ENCODE measurements around the gene DUSP15. TPM values are rescaled to one million over a fixed set of nuclear protein-coding genes. Genes with fewer than 3 reads are reported as not detected.

DUSP15 gene
- polyA plus RNA-seq, 2 of the 4 experiments (the other 2 are of a cell fraction): 0.53 to 1.3 TPM

GRCh38 chr20:31890646-31891045 is 20.3 kb upstream of the DUSP15 start:
- FAIRE-seq: no peak
- Histone ChIP-seq H3K4me1 (no peaks in the 10 kb centered on the region), H3K27ac (no peak overlapping the region), H3K4me3 (no peak overlapping the region), H3K4me2 (no peak overlapping the region), H3K9me3 (no peaks in the 10 kb centered on the region)
- DNase-seq (ENCODE audit: low read depth in 1 of 2, low spot score in 1 of 2): no peak
- ChIA-PET CTCF (interaction anchor here (1.1 to 1.9 kb wide), 2 partner anchors 18 to 36 kb away, joined by 3 to 6 read pairs; no protein-coding TSS in a partner anchor), POLR2A (no interaction called here)
- TF ChIP-seq ATOH8 (CRISPR knock-in tag; IDR thresholded peaks at IDR 0.05; ENCODE audit: low read depth) (no peak), JUNB (IDR thresholded peaks at IDR 0.05) (no peak)
- 6% methylated on average over 8 of the region's 8 CpGs for WGBS (ENCODE audit: missing lambda C conversion rate)
- ATAC-seq: no peak

- ChIA-PET CTCF (interaction anchor here (1.0 to 1.4 kb wide), 2 partner anchors 8 to 147 kb away, joined by 3 to 4 read pairs; no protein-coding TSS in a partner anchor), POLR2A (no interaction called here)
- Histone ChIP-seq H3K4me2 (no peak overlapping the region), H3K4me3 (no peak overlapping the region), H3K27ac (no peak overlapping the region), H3K4me1 (no peaks in the 10 kb centered on the region), H3K9me3 (no peaks in the 10 kb centered on the region)
- ATAC-seq: no peak
- no peak for FAIRE-seq
- no peak for DNase-seq (ENCODE audit: low read depth in 1 of 2, low spot score in 1 of 2)
- TF ChIP-seq KDM1A (IDR thresholded peaks at IDR 0.05; ENCODE audit: low read depth) (no peak), SREBF2 (IDR thresholded peaks at IDR 0.05) (no peak), FOSB (CRISPR knock-in tag; IDR thresholded peaks at IDR 0.05) (no peak), USF2 (IDR thresholded peaks at IDR 0.05) (no peak), PHF8 (IDR thresholded peaks at IDR 0.05; ENCODE audit: borderline replicate concordance, low read depth) (no peak), EHF (CRISPR knock-in tag; IDR thresholded peaks at IDR 0.05) (no peak), NR3C1 (IDR thresholded peaks at IDR 0.05) (no peak), ZSCAN20 (CRISPR knock-in tag; IDR thresholded peaks at IDR 0.05) (no peak), EHMT2 (IDR thresholded peaks at IDR 0.05; ENCODE audit: low read depth) (no peak), EP300 (IDR thresholded peaks at IDR 0.05) (no peak), BCL3 (IDR thresholded peaks at IDR 0.05) (no peak), PBX3 (IDR thresholded peaks at IDR 0.05) (no peak), TFCP2L1 (CRISPR knock-in tag; IDR thresholded peaks at IDR 0.05) (no peak), CHD4 (IDR thresholded peaks at IDR 0.05; ENCODE audit: borderline replicate concordance) (no peak), RAD21 (conservative IDR thresholded peaks at IDR 0.05 in 1 of 2, IDR thresholded peaks at IDR 0.05 in 1 of 2) (no peak), POLR2A (IDR thresholded peaks at IDR 0.05; ENCODE audit: low read length) (no peak), GATA3 (IDR thresholded peaks at IDR 0.05; ENCODE audit: borderline replicate concordance) (no peak), MAZ (IDR thresholded peaks at IDR 0.05; ENCODE audit: borderline replicate concordance, low read depth, low read length) (no peak), FOSL2 (IDR thresholded peaks at IDR 0.05) (no peak), FOSL2 (CRISPR knock-in tag; IDR thresholded peaks at IDR 0.05) (no peak)
These were observed 13.5 kb upstream of the DUSP15 start for GRCh38 chr20:31883829-31884228.

GRCh38 chr20:31881945-31882344 is 11.6 kb upstream of the DUSP15 start:
- FAIRE-seq (no peak), DNase-seq (ENCODE audit: low read depth in 1 of 2, low spot score in 1 of 2) (no peak), ATAC-seq (no peak)
- no peak overlapping the region for H3K4me2 ChIP-seq
- ChIA-PET CTCF (interaction anchor here (1.3 to 4.2 kb wide), 4 partner anchors 11 to 70 kb away, joined by 4 to 22 read pairs (median 8); partner anchors contain the start of genes DUSP15, FOXS1, PDRG1 and TTLL9), POLR2A (no interaction called here)
- no peak for TF ChIP-seq EHMT2 (IDR thresholded peaks at IDR 0.05; ENCODE audit: low read depth)
- no peak for TF ChIP-seq MAX (IDR thresholded peaks at IDR 0.05)
- no peak for TF ChIP-seq KDM5A (IDR thresholded peaks at IDR 0.05)
- no peak for TF ChIP-seq HOXB5 (CRISPR knock-in tag; IDR thresholded peaks at IDR 0.05)
- no peak for TF ChIP-seq FOXS1 (CRISPR knock-in tag; IDR thresholded peaks at IDR 0.05)
- TF ChIP-seq MYC (IDR thresholded peaks at IDR 0.05; ENCODE audit: borderline replicate concordance, low read length): no peak
- TF ChIP-seq HOXA7 (CRISPR knock-in tag; IDR thresholded peaks at IDR 0.05): no peak
- no peak for TF ChIP-seq TP53 (CRISPR knock-in tag; IDR thresholded peaks at IDR 0.05)
- TF ChIP-seq KDM1A (IDR thresholded peaks at IDR 0.05; ENCODE audit: low read depth): no peak
- no peak for TF ChIP-seq POLR2AphosphoS2 (conservative IDR thresholded peaks at IDR 0.05; ENCODE audit: low read length)
- TF ChIP-seq JUN (IDR thresholded peaks at IDR 0.05): no peak
- no peak for TF ChIP-seq FOSB (CRISPR knock-in tag; IDR thresholded peaks at IDR 0.05)
- no peak for TF ChIP-seq RAD21 (conservative IDR thresholded peaks at IDR 0.05 in 1 of 2, IDR thresholded peaks at IDR 0.05 in 1 of 2)
- TF ChIP-seq ELK1 (IDR thresholded peaks at IDR 0.05; ENCODE audit: low read depth, low read length): no peak
- no peak overlapping the region for H3K4me3 ChIP-seq
- 46% methylated on average over 5 of the region's 5 CpGs for WGBS (ENCODE audit: missing lambda C conversion rate)
- H3K9me3 ChIP-seq: no peaks in the 10 kb centered on the region
- no peak overlapping the region for H3K27ac ChIP-seq
- no peaks in the 10 kb centered on the region for H3K4me1 ChIP-seq
